K562 (cell line): ENCODE measurements around the gene DDX41. TPM values are rescaled to one million over a fixed set of nuclear protein-coding genes. Genes with fewer than 3 reads are reported as not detected.

Experiments
- BRD9 ChIP-seq: fragments of 450-650 bp; IDR thresholded peaks from 2 replicates; pipeline ENCODE4 v1.6.1; 2018; ENCODE audit warnings: low read depth; ENCODE audit not compliant: partially characterized antibody
- C11orf30 ChIP-seq: fragments of 450-650 bp; IDR thresholded peaks from 2 replicates; pipeline ENCODE4 v1.6.1; 2016; ENCODE audit warnings: low read depth, mild to moderate bottlenecking
- CREB3 ChIP-seq: fragments of 450-650 bp; conservative IDR thresholded peaks from 2 replicates; pipeline ENCODE4 v1.6.1; 2016; ENCODE audit warnings: missing genetic modification characterization, low read depth, mild to moderate bottlenecking, missing compliant biosample characterization, moderate library complexity
- EP300 ChIP-seq: IDR thresholded peaks from 2 replicates; pipeline ENCODE4 v1.6.1; 2012; ENCODE audit warnings: low read length, improper control_type of control experiment
- GTF2A2 ChIP-seq: IDR thresholded peaks from 2 replicates; pipeline ENCODE4 v1.6.1; 2016; ENCODE audit warnings: mild to moderate bottlenecking, missing genetic modification characterization, missing compliant biosample characterization
- HEY1 ChIP-seq: fragments of 250-450 bp; sonication (Bioruptor Pico); IDR thresholded peaks from 2 replicates; pipeline ENCODE4 v1.5.0; 2020; ENCODE audit warnings: mild to moderate bottlenecking, moderate library complexity, borderline replicate concordance
- KDM4B ChIP-seq, 2 experiments: fragments of 450-650 bp in 1 of 2; sonication (generic) in 1 of 2; IDR thresholded peaks; 2 replicates each; pipeline ENCODE4 v1.6.1; 2016 to 2017; ENCODE audit warnings: borderline replicate concordance in 2 of 2, antibody characterized with exemption in 1 of 2, low read depth in 1 of 2, mild to moderate bottlenecking in 1 of 2
- LCOR ChIP-seq: sonication (generic); formaldehyde crosslinking; IDR thresholded peaks from 2 replicates; pipeline ENCODE4 v1.8.0; 2022; ENCODE audit warnings: mild to moderate bottlenecking, missing genetic modification reagents
- NBN ChIP-seq: fragments of 450-650 bp; IDR thresholded peaks from 2 replicates; pipeline ENCODE4 v1.6.1; 2016; ENCODE audit warnings: low read depth, mild to moderate bottlenecking
- NFATC3 ChIP-seq: fragments of 450-650 bp; IDR thresholded peaks from 2 replicates; pipeline ENCODE4 v1.6.1; 2017; ENCODE audit warnings: mild to moderate bottlenecking
- PKNOX1 ChIP-seq: fragments of 450-650 bp; IDR thresholded peaks from 2 replicates; pipeline ENCODE4 v1.6.1; 2016
- RAD21 ChIP-seq, 2 experiments: fragments of 250-450 bp in 1 of 2; fragments of 450-650 bp in 1 of 2; sonication (Bioruptor Pico) in 1 of 2; formaldehyde crosslinking in 1 of 2; IDR thresholded peaks in 1 of 2; conservative IDR thresholded peaks in 1 of 2; 2 replicates each; pipeline versions ENCODE4 v1.4.0 to v1.8.0; 2020 to 2022; ENCODE audit warnings: mild to moderate bottlenecking in 2 of 2, moderate library complexity in 1 of 2
- SP2 ChIP-seq: IDR thresholded peaks from 2 replicates; pipeline ENCODE4 v1.6.1; 2011; ENCODE audit warnings: mild to moderate bottlenecking, low read depth, low read length, moderate library complexity; ENCODE audit not compliant: poor library complexity, severe bottlenecking; ENCODE audit errors: extremely low read depth
- TAF7 ChIP-seq: fragments of 450-650 bp; IDR thresholded peaks from 2 replicates; pipeline ENCODE4 v1.6.1; 2016; ENCODE audit warnings: missing genetic modification characterization, missing compliant biosample characterization
- TGIF2 ChIP-seq: sonication (generic); formaldehyde crosslinking; IDR thresholded peaks from 2 replicates; pipeline ENCODE4 v1.8.1; 2022; ENCODE audit warnings: mild to moderate bottlenecking, missing genetic modification reagents, moderate library complexity
- ZKSCAN1 ChIP-seq: fragments of 150-350 bp; IDR thresholded peaks from 2 replicates; pipeline ENCODE4 v1.6.1; 2016; ENCODE audit warnings: low read depth, low read length
- ZNF318 ChIP-seq, 2 experiments: fragments of 450-650 bp; IDR thresholded peaks; 2 replicates each; pipeline ENCODE4 v1.6.1; 2016; ENCODE audit warnings: mild to moderate bottlenecking in 2 of 2, borderline replicate concordance in 1 of 2, low read depth in 1 of 2, moderate library complexity in 1 of 2
- polyA plus RNA-seq, 8 experiments: library from polyadenylated mRNA; depleted of rRNA in 4 of 8; stranded (reverse) in 5 of 8; unstranded in 3 of 8; fragments of >200 nt; fragmentation: Nextera tagmentation in 2 of 8; fragmentation: Illumina TruSeq in 1 of 8; extraction: Ambion mirVana in 2 of 8; extraction: Trizol in 1 of 8; gene quantifications; 2 replicates each; pipeline versions ENCODE4 v1.2.1 to v1.2.3, GENCODE V29; 2011 to 2014; ENCODE audit warnings: inconsistent platforms in 1 of 8, missing spikeins in 1 of 8
- total RNA-seq, 7 experiments: library from RNA; depleted of rRNA in 6 of 7; stranded (reverse); fragments of >200 nt in 6 of 7; fragmentation: Illumina TruSeq in 2 of 7; extraction: Trizol in 2 of 7; gene quantifications; 2 replicates each; pipeline versions ENCODE4 v1.2.1 to v1.2.3, GENCODE V29; 2011 to 2021; ENCODE audit warnings: low replicate concordance in 1 of 7

Gene DDX41
- total and polyA plus RNA-seq, 9 of the 15 experiments (the other 6 are each of a cell fraction or from before 2014, with no cell fraction given): 38.2 to 284 (median 116) TPM

GRCh38 chr5:177545487-177546257 is 28.9 kb upstream of the DDX41 start (continued):
- no peak for TF ChIP-seq SP2
- TF ChIP-seq CREB3 (tag): no peak
- no peak for TF ChIP-seq RAD21 (CRISPR knock-in tag; conservative IDR thresholded peaks at IDR 0.05 in 1 of 2, IDR thresholded peaks at IDR 0.05 in 1 of 2)
- TF ChIP-seq NFATC3: no peak
- no peak for TF ChIP-seq HEY1 (CRISPR knock-in tag)
- no peak for TF ChIP-seq NBN
- no peak for TF ChIP-seq GTF2A2
- no peak for TF ChIP-seq TGIF2 (CRISPR knock-in tag)
- no peak for TF ChIP-seq C11orf30
- no peak for TF ChIP-seq KDM4B (IDR thresholded peaks at IDR 0.05; ENCODE audit: borderline replicate concordance in 2 of 2, low read depth in 1 of 2)
- no peak for TF ChIP-seq LCOR (CRISPR knock-in tag)
- TF ChIP-seq EP300: peak; percentile 51; the same call in 1 of the 2 replicates
- TF ChIP-seq PKNOX1: no peak
- no peak for TF ChIP-seq BRD9
- no peak for TF ChIP-seq ZKSCAN1
- no peak for TF ChIP-seq TAF7
- no peak for TF ChIP-seq ZNF318 (IDR thresholded peaks at IDR 0.05; ENCODE audit: borderline replicate concordance in 1 of 2, low read depth in 1 of 2)
